MM.1S (cell line): ENCODE measurements around the gene IL1RAP.

Experiments used
- DNase-seq: peaks from one replicate; pipeline ENCODE4 v3.0.0-alpha.2; 2015
- H2AFZ ChIP-seq: fragments of 300-600 bp; sonication (generic); 2 replicates; pipeline ENCODE4 v1.6.0; 2016; ENCODE audit warnings: antibody characterized with exemption, low read length
- H3F3A ChIP-seq: fragments of 300-600 bp; sonication (generic); 2 replicates; pipeline ENCODE4 v1.6.1; 2016; ENCODE audit warnings: mild to moderate bottlenecking, antibody characterized with exemption, low read length, moderate library complexity, mixed read lengths; ENCODE audit not compliant: insufficient read depth
- H3K27ac ChIP-seq: fragments of 300-600 bp; sonication (generic); 2 replicates; pipeline ENCODE4 v1.5.1; 2016; ENCODE audit warnings: mild to moderate bottlenecking, low read length
- H3K27me3 ChIP-seq: fragments of 300-600 bp; sonication (generic); replicated peaks from 2 replicates; pipeline ENCODE4 v1.6.0; 2016; ENCODE audit warnings: low read length; ENCODE audit not compliant: insufficient read depth
- H3K36me3 ChIP-seq: fragments of 300-600 bp; sonication (generic); replicated peaks from 2 replicates; pipeline ENCODE4 v1.6.1; 2016; ENCODE audit warnings: mild to moderate bottlenecking, low read length, mixed read lengths; ENCODE audit not compliant: insufficient read depth
- H3K4me1 ChIP-seq: fragments of 300-600 bp; sonication (generic); 2 replicates; pipeline ENCODE4 v1.6.1; 2016; ENCODE audit warnings: low read length, mixed read lengths
- H3K4me2 ChIP-seq: fragments of 300-600 bp; sonication (generic); 2 replicates; pipeline ENCODE4 v1.6.0; 2016; ENCODE audit warnings: low read depth, low read length
- H3K4me3 ChIP-seq: fragments of 300-600 bp; sonication (generic); 2 replicates; pipeline ENCODE4 v1.5.1; 2016; ENCODE audit warnings: low read length, mixed read lengths
- H3K79me2 ChIP-seq: fragments of 300-600 bp; sonication (generic); 2 replicates; pipeline ENCODE4 v1.6.1; 2016; ENCODE audit warnings: mixed run types, low read length, mixed read lengths
- H3K9ac ChIP-seq: fragments of 300-600 bp; sonication (generic); 2 replicates; pipeline ENCODE4 v1.6.1; 2016; ENCODE audit warnings: low read length, mixed read lengths
- H3K9me2 ChIP-seq: fragments of 300-600 bp; sonication (generic); replicated peaks from 2 replicates; pipeline ENCODE4 v1.6.1; 2016; ENCODE audit warnings: mild to moderate bottlenecking, low read length, mixed read lengths; ENCODE audit not compliant: insufficient read depth
- H3K9me3 ChIP-seq: fragments of 300-600 bp; sonication (generic); replicated peaks from 2 replicates; pipeline ENCODE4 v1.6.1; 2016; ENCODE audit warnings: mild to moderate bottlenecking, low read length, mixed read lengths; ENCODE audit not compliant: insufficient read depth
- H4K20me1 ChIP-seq: fragments of 300-600 bp; sonication (generic); 2 replicates; pipeline ENCODE4 v1.6.1; 2016; ENCODE audit warnings: mild to moderate bottlenecking, low read length, moderate library complexity, mixed read lengths; ENCODE audit not compliant: insufficient read depth
- EZH2 ChIP-seq: fragments of 300-600 bp; sonication (generic); optimal IDR thresholded peaks from 2 replicates; pipeline ENCODE3; 2017; ENCODE audit warnings: low read depth, mild to moderate bottlenecking, antibody characterized with exemption, low read length, mixed read lengths
- EZH2phosphoT487 ChIP-seq: fragments of 300-600 bp; sonication (generic); IDR thresholded peaks from 2 replicates; pipeline ENCODE4 v1.6.1; 2018; ENCODE audit warnings: antibody characterized with exemption, low read length
- TF ChIP-seq, protein P1 (sequence below): fragments of 300-600 bp; sonication (generic); IDR thresholded peaks from 2 replicates; pipeline ENCODE4 v1.5.1; 2016; ENCODE audit warnings: antibody characterized with exemption, low read length, mixed read lengths

The IL1RAP gene

DNA sequence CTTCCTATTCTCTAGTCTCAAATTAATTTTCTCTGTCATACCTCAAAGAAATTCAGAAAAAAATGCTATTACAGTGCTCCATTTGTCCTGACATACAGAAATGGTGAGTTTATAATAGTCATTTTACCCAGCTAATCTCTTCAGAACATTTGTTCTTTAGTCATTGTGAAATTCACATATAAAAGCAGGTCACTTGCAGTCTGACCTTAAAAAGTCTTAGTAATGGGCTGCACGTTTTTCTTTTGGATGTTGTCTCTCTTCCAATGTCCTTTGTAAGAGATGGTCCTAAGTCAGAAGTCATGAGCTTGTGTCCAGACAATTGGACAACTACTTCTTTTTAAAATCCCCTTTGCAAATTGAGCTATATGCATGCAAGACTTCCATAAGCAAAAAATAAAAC is 17.0 kb upstream of the IL1RAP start:
- Histone ChIP-seq H3K4me1 (no peaks in the 10 kb centered on the region), H3K79me2 (no peaks in the 10 kb centered on the region), H3K9ac (no peak overlapping the region), H3K4me2 (no peak overlapping the region), H3K36me3 (no peaks in the 10 kb centered on the region), H3K4me3 (no peak overlapping the region), H3K27me3 (peaks cover 39% of the 10 kb centered on the region), H3K9me2 (no peaks in the 10 kb centered on the region), H3K27ac (no peak overlapping the region), H4K20me1 (no peaks in the 10 kb centered on the region), H3F3A (no peaks in the 10 kb centered on the region), H3K9me3 (no peaks in the 10 kb centered on the region), H2AFZ (no peak overlapping the region)
- no peak for DNase-seq
- no peak for TF ChIP-seq EZH2phosphoT487
- TF ChIP-seq, protein P1, sequence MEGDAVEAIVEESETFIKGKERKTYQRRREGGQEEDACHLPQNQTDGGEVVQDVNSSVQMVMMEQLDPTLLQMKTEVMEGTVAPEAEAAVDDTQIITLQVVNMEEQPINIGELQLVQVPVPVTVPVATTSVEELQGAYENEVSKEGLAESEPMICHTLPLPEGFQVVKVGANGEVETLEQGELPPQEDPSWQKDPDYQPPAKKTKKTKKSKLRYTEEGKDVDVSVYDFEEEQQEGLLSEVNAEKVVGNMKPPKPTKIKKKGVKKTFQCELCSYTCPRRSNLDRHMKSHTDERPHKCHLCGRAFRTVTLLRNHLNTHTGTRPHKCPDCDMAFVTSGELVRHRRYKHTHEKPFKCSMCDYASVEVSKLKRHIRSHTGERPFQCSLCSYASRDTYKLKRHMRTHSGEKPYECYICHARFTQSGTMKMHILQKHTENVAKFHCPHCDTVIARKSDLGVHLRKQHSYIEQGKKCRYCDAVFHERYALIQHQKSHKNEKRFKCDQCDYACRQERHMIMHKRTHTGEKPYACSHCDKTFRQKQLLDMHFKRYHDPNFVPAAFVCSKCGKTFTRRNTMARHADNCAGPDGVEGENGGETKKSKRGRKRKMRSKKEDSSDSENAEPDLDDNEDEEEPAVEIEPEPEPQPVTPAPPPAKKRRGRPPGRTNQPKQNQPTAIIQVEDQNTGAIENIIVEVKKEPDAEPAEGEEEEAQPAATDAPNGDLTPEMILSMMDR: no peak
- no peak for TF ChIP-seq EZH2

DNA sequence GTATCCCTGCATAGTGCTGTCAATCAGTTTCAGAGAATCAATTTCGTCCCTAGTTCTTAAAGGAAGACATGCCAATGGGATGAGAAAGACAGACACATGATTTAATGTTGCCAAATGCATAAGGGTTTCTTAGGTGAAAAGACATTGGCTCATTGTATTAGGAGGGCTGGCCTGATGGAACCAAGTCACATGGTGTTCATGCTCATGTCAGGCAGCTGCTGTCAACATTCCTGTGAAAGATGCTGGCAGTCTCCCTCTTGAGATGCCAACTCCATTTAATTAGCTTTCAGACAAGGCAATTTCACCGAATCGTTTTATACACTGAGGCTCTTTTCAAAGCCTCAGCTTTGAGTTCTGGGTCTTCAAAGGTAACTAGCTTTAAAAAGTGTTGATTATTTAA is 16.1 kb upstream of the IL1RAP start:
- Histone ChIP-seq H4K20me1 (no peaks in the 10 kb centered on the region), H3K4me3 (no peak overlapping the region), H3F3A (no peaks in the 10 kb centered on the region), H3K36me3 (no peaks in the 10 kb centered on the region), H3K9me2 (no peaks in the 10 kb centered on the region), H2AFZ (no peak overlapping the region), H3K4me2 (no peak overlapping the region), H3K27me3 (peaks cover 30% of the 10 kb centered on the region), H3K27ac (no peak overlapping the region), H3K4me1 (no peaks in the 10 kb centered on the region), H3K9me3 (no peaks in the 10 kb centered on the region), H3K79me2 (no peaks in the 10 kb centered on the region), H3K9ac (no peak overlapping the region)
- no peak for DNase-seq
- TF ChIP-seq EZH2phosphoT487: no peak
- TF ChIP-seq EZH2: no peak
- TF ChIP-seq, protein P1: no peak

DNA sequence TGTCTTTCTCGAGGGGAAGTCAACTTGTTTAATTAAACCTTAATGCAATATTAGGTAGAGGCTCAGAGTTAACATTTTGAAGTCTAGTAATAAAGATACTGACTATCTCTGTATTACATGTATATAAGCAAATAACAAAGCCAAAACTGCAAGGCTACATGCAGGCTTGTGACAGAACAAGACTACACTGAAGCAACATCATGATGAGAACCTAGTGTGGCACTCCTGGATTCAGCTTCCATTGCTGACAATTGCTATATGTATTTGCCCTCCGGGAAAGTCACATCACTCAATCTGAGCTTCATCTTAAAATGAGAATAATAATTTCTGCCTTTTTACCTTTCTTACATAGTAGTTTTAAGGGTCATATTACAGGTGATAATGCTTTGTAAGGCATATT is 15.6 kb upstream of the IL1RAP start:
- Histone ChIP-seq H3K4me2 (no peak overlapping the region), H3K36me3 (no peaks in the 10 kb centered on the region), H3F3A (no peaks in the 10 kb centered on the region), H3K27me3 (peaks cover 25% of the 10 kb centered on the region), H3K4me1 (no peaks in the 10 kb centered on the region), H2AFZ (no peak overlapping the region), H3K9ac (no peak overlapping the region), H3K79me2 (no peaks in the 10 kb centered on the region), H4K20me1 (no peaks in the 10 kb centered on the region), H3K27ac (no peak overlapping the region), H3K9me3 (no peaks in the 10 kb centered on the region), H3K4me3 (no peak overlapping the region), H3K9me2 (no peaks in the 10 kb centered on the region)
- TF ChIP-seq EZH2phosphoT487 (no peak), EZH2 (no peak)
- TF ChIP-seq, protein P1: no peak
- no peak for DNase-seq
